ENCODE results near the gene TTC28. TPM values are rescaled to one million over a fixed set of nuclear protein-coding genes. Genes with fewer than 3 reads are reported as not detected.
A peak's percentile ranks its signal among the peaks of the same experiment; 100 is the strongest.

The TTC28 gene
- total and polyA plus RNA-seq, 2 donors (not counting 3 experiments of a cell fraction or from before 2014, with no cell fraction given): 16.5 to 51.1 TPM

DNA sequence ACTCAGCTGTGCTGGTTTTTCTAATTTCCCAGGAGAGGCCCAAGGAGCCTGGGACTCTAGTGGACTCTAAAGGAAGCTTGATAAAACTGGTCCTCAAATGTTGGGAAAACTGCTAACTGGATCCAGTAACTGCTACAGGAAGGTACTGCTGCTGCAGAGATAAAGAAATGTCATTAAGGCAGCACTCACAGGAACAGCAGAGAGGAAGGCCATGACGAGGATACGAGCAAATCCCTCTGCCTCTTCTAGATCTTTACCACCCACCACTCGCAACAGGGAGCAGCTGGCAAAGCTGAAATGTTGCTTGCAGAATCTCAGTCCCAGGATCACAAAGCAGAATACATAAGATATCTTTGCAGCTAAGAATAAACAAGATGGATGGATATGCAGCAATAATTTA is 23.5 kb downstream of the TTC28 start:
- Histone ChIP-seq H3K27ac (ENCODE audit: insufficient read depth, low read depth, low read length) (no peak overlapping the region), H3K4me3 (replicated peaks in 1 of 3; ENCODE audit: insufficient read depth in 1 of 3, low read depth in 1 of 3, low read length in 3 of 3) (no peak overlapping the region), H3K9me1 (replicated peaks; ENCODE audit: control insufficient read depth, extremely low read depth, insufficient read depth, low read length) (no peaks in the 10 kb centered on the region), H3K9ac (replicated peaks; ENCODE audit: extremely low read depth, insufficient read depth, low read length) (no peak overlapping the region), H3K9me3 (replicated peaks; ENCODE audit: control insufficient read depth, insufficient read depth, low read length) (no peaks in the 10 kb centered on the region), H2AFZ (ENCODE audit: low read depth, low read length) (no peak overlapping the region), H3K4me2 (ENCODE audit: insufficient read depth, low read length) (no peak overlapping the region), H3K27me3 (ENCODE audit: control insufficient read depth in 2 of 2, insufficient read depth in 2 of 2, low read length in 2 of 2) (no peaks in the 10 kb centered on the region), H3K79me2 (ENCODE audit: control insufficient read depth, insufficient read depth, low read length) (peaks cover 2% of the 10 kb centered on the region), H3K4me1 (ENCODE audit: control insufficient read depth, extremely low read depth, insufficient read depth, low read length) (no peaks in the 10 kb centered on the region), H3K36me3 (ENCODE audit: control insufficient read depth in 2 of 2, extremely low read depth in 1 of 2, insufficient read depth in 2 of 2, low read length in 2 of 2) (no peaks in the 10 kb centered on the region), H4K20me1 (replicated peaks; ENCODE audit: control insufficient read depth, extremely low read depth, insufficient read depth, low read length) (no peaks in the 10 kb centered on the region)
- DNase-seq (ENCODE audit: low read depth, low spot score): peak; percentile 21
- intact Hi-C loops (cut with micrococcal nuclease) (no loop called here), dilution Hi-C loops (cut with MboI; ENCODE audit: extremely low pct_ligation_motif_present, low sequenced_read_pairs) (no loop called here)
- BruUV-seq (replicated peaks): no TSS peak
- TF ChIP-seq FOS (IDR thresholded peaks at IDR 0.05; ENCODE audit: borderline replicate concordance, insufficient read depth, low read length): no peak
- TF ChIP-seq POLR2A (IDR thresholded peaks at IDR 0.05; ENCODE audit: low read depth, low read length): no peak
- no peak for TF ChIP-seq MYC (IDR thresholded peaks at IDR 0.05; ENCODE audit: low read depth, low read length)
- no peak for TF ChIP-seq GATA2 (IDR thresholded peaks at IDR 0.05; ENCODE audit: insufficient read depth, insufficient read length, low read depth, low read length)
- TF ChIP-seq JUN (IDR thresholded peaks at IDR 0.05; ENCODE audit: borderline replicate concordance, insufficient read depth, insufficient read length, low read depth): no peak
- ChIA-PET POLR2A (no interaction called here), CTCF (no interaction called here)
- FAIRE-seq: no peak

DNA sequence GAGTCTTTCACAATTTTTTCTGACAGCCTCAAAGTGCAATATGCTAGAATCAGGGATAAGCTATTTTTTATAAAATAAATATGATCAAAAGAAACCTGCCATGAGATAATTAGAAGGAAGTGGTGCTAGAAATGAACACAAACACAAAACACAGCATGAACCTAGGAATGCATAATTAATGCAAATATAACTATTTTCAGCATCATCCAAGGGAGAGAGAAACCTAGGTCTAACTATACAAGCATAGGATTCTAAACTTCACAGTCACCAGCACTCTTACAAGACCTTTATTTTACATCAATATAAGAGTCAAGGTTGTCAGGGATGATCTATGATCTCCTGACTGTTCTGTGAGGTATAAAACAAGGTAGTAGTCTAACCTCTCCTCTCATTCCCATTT is 29.2 kb downstream of the TTC28 start:
- FAIRE-seq: no peak
- POLR2A ChIA-PET: no interaction called here
- TF ChIP-seq, protein P1, sequence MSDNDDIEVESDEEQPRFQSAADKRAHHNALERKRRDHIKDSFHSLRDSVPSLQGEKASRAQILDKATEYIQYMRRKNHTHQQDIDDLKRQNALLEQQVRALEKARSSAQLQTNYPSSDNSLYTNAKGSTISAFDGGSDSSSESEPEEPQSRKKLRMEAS (IDR thresholded peaks at IDR 0.05; ENCODE audit: insufficient read depth, insufficient read length): no peak
- no peak for TF ChIP-seq POLR2AphosphoS5 (IDR thresholded peaks at IDR 0.05; ENCODE audit: insufficient read depth, low read depth, low read length)
- no peaks in the 10 kb centered on the region for H3K9me1 ChIP-seq (replicated peaks; ENCODE audit: control insufficient read depth, extremely low read depth, insufficient read depth, low read length)
- H3K4me2 ChIP-seq (ENCODE audit: insufficient read depth, low read length): no peak overlapping the region
- H3K79me2 ChIP-seq (ENCODE audit: control insufficient read depth, insufficient read depth, low read length): peaks cover 10% of the 10 kb centered on the region
- BruUV-seq (replicated peaks): no TSS peak
- no peaks in the 10 kb centered on the region for H3K27me3 ChIP-seq (ENCODE audit: control insufficient read depth in 2 of 2, insufficient read depth in 2 of 2, low read length in 2 of 2)
- intact Hi-C loops (cut with micrococcal nuclease): no loop called here
- H3K27ac ChIP-seq (ENCODE audit: insufficient read depth, low read depth, low read length): no peak overlapping the region
- H3K9me3 ChIP-seq (replicated peaks; ENCODE audit: control insufficient read depth, insufficient read depth, low read length): no peaks in the 10 kb centered on the region
- CTCF ChIA-PET: interaction anchor here (1.0 kb wide), 1 partner anchor 50 kb away, joined by 3 read pairs; no protein-coding TSS in a partner anchor
- no peaks in the 10 kb centered on the region for H4K20me1 ChIP-seq (replicated peaks; ENCODE audit: control insufficient read depth, extremely low read depth, insufficient read depth, low read length)
- no peak for DNase-seq (ENCODE audit: low read depth, low spot score)
- H2AFZ ChIP-seq (ENCODE audit: low read depth, low read length): no peak overlapping the region
- no peak overlapping the region for H3K9ac ChIP-seq (replicated peaks; ENCODE audit: extremely low read depth, insufficient read depth, low read length)
- no peaks in the 10 kb centered on the region for H3K4me1 ChIP-seq (ENCODE audit: control insufficient read depth, extremely low read depth, insufficient read depth, low read length)
- dilution Hi-C loops (cut with MboI; ENCODE audit: extremely low pct_ligation_motif_present, low sequenced_read_pairs): no loop called here
- H3K36me3 ChIP-seq (ENCODE audit: control insufficient read depth in 2 of 2, extremely low read depth in 1 of 2, insufficient read depth in 2 of 2, low read length in 2 of 2): no peaks in the 10 kb centered on the region
- no peak overlapping the region for H3K4me3 ChIP-seq (replicated peaks in 1 of 3; ENCODE audit: insufficient read depth in 1 of 3, low read depth in 1 of 3, low read length in 3 of 3)

All from endothelial cell of umbilical vein (primary cell).